Left cardiac atrium (tissue), 4 donors: ENCODE results near the gene KCTD16. TPM values are rescaled to one million over a fixed set of nuclear protein-coding genes. Genes with fewer than 3 reads are reported as not detected.

Experiments used
- ATAC-seq, 2 donors: fragments of 200-7000 bp; cut with Tn5 transposase; one replicate each; pipeline ENCODE4 v1.9.1; 2020; ENCODE audit warnings: mild to moderate bottlenecking in 2 of 2, moderate library complexity in 2 of 2
- DNase-seq: peaks from one replicate; pipeline ENCODE4 v3.0.0-alpha.2; 2020
- intact Hi-C, 2 donors: fragments of 100-400 bp; cut with DNase I; formaldehyde crosslinking; loops; one replicate each; pipeline versions ENCODE4 v1.14.1 to v1.15.1; 2022 to 2023
- total RNA-seq, 2 donors: library from RNA; stranded (reverse); fragmentation: NEBNext Ultra II Directional; extraction: Animal tissue kit (Norgen Biotek cat#: 25700); gene quantifications; one replicate each; pipeline ENCODE4 v1.2.1, GENCODE V29; 2021
- donor health status: DM: no; HTN: yes; CAD: no.
- donor health status: DM: no; HTN: yes; CAD: no; lungs with severe emphysema.
- donor health status: DM: yes; HTN: yes; CAD: no.
- donor health status: Dilated cardiomyopathy.

Gene KCTD16
- total RNA-seq, 2 donors from 2014 or later: 0.15 TPM; not detected in 1

GRCh38 chr5:144468571-144468970 lies 297.9 kb downstream of the KCTD16 start:
- intact Hi-C loops: no loop called here
- ATAC-seq (no peak), DNase-seq (no peak)

- no peak for ATAC-seq
- intact Hi-C loops: no loop called here
These were observed 298.4 kb downstream of the KCTD16 start for GRCh38 chr5:144469106-144469505.

GRCh38 chr5:144472221-144472620 lies 301.5 kb downstream of the KCTD16 start:
- intact Hi-C loops: no loop called here
- no peak for ATAC-seq

More at GRCh38 chr5:144469106-144469505, 298.4 kb downstream of the KCTD16 start:
- DNase-seq: no peak

GRCh38 chr5:144473650-144474049 lies 303.0 kb downstream of the KCTD16 start:
- no peak for ATAC-seq
- intact Hi-C loops: no loop called here
- DNase-seq: no peak

More at GRCh38 chr5:144472221-144472620, 301.5 kb downstream of the KCTD16 start:
- DNase-seq: no peak

- ATAC-seq (no peak), DNase-seq (no peak)
- intact Hi-C loops: no loop called here
These were observed 307.9 kb downstream of the KCTD16 start for GRCh38 chr5:144478565-144478964.

GRCh38 chr5:144481861-144482260 lies 311.2 kb downstream of the KCTD16 start:
- ATAC-seq: no peak
- no peak for DNase-seq
- intact Hi-C loops: no loop called here

GRCh38 chr5:144484124-144484897 lies 313.6 kb downstream of the KCTD16 start:
- ATAC-seq: no peak
- no peak for DNase-seq
- intact Hi-C loops: no loop called here

GRCh38 chr5:144485540-144485939 lies 314.9 kb downstream of the KCTD16 start:
- DNase-seq (no peak), ATAC-seq (no peak)
- intact Hi-C loops: no loop called here

- ATAC-seq (no peak), DNase-seq (no peak)
- intact Hi-C loops: no loop called here
These were observed 316.5 kb downstream of the KCTD16 start for GRCh38 chr5:144487207-144487606.

- no peak for DNase-seq
- ATAC-seq: no peak
- intact Hi-C loops: no loop called here
These were observed 317.1 kb downstream of the KCTD16 start for GRCh38 chr5:144487761-144488160.

GRCh38 chr5:144503123-144503522 lies 332.4 kb downstream of the KCTD16 start:
- intact Hi-C loops: no loop called here
- DNase-seq (no peak), ATAC-seq (no peak)

GRCh38 chr5:144504929-144505577 lies 334.4 kb downstream of the KCTD16 start:
- DNase-seq (no peak), ATAC-seq (no peak)
- intact Hi-C loops: no loop called here

GRCh38 chr5:144510845-144511579 lies 340.3 kb downstream of the KCTD16 start:
- ATAC-seq (no peak), DNase-seq (no peak)
- intact Hi-C loops: no loop called here

GRCh38 chr5:144511580-144512072 lies 341.0 kb downstream of the KCTD16 start:
- no peak for ATAC-seq
- intact Hi-C loops: no loop called here

GRCh38 chr5:144522698-144523097 lies 352.0 kb downstream of the KCTD16 start:
- intact Hi-C loops: no loop called here
- DNase-seq: no peak
- no peak for ATAC-seq

More at GRCh38 chr5:144511580-144512072, 341.0 kb downstream of the KCTD16 start:
- DNase-seq: no peak

GRCh38 chr5:144525000-144525399 lies 354.3 kb downstream of the KCTD16 start:
- DNase-seq (no peak), ATAC-seq (no peak)
- intact Hi-C loops: no loop called here

GRCh38 chr5:144531188-144531587 lies 360.5 kb downstream of the KCTD16 start:
- DNase-seq (no peak), ATAC-seq (no peak)
- intact Hi-C loops: no loop called here
